Activated B cell treated with CpG ODN at 0.5 μM for 24 hours (primary cell): ENCODE data around the gene LLGL2. TPM values are rescaled to one million over a fixed set of nuclear protein-coding genes. Genes with fewer than 3 reads are reported as not detected.

Source experiments
- ATAC-seq: fragments of 200-7000 bp; cut with Tn5 transposase; one replicate; pipeline ENCODE4 v1.10.0; 2021; ENCODE audit warnings: low read depth, mild to moderate bottlenecking, moderate library complexity
- CTCF ChIA-PET: fragments of 350-600 bp; sonication (Branson Sonifier 250); formaldehyde crosslinking; loops from one replicate; lab custom pipeline; 2021; ENCODE audit warnings: antibody characterized with exemption; lab: Charles Lee
- POLR2A ChIA-PET: fragments of 350-600 bp; sonication (Branson Sonifier 250); formaldehyde crosslinking; loops from one replicate; lab custom pipeline; 2021; ENCODE audit warnings: antibody characterized with exemption; lab: Charles Lee
- DNase-seq: peaks from one replicate; pipeline ENCODE4 v3.0.0; 2022
- H3K27ac Mint-ChIP-seq: one replicate; pipeline ENCODE4 v1.8.0; 2020; ENCODE audit warnings: mixed read lengths
- H3K27me3 Mint-ChIP-seq: one replicate; pipeline ENCODE4 v1.8.0; 2021; ENCODE audit warnings: mixed read lengths
- H3K36me3 Mint-ChIP-seq: one replicate; pipeline ENCODE4 v1.8.0; 2021; ENCODE audit warnings: low read depth, mixed read lengths
- H3K4me1 Mint-ChIP-seq: one replicate; pipeline ENCODE4 v1.8.0; 2021; ENCODE audit warnings: mixed read lengths
- H3K4me3 Mint-ChIP-seq: one replicate; pipeline ENCODE4 v1.8.0; 2020; ENCODE audit warnings: mild to moderate bottlenecking, mixed read lengths
- H3K9me3 Mint-ChIP-seq: one replicate; pipeline ENCODE4 v1.8.0; 2020; ENCODE audit warnings: mixed read lengths
- intact Hi-C: fragments of 100-400 bp; cut with micrococcal nuclease; formaldehyde crosslinking; loops from one replicate; pipeline ENCODE4 v1.15.1; 2024
- total RNA-seq: library from RNA; stranded (reverse); gene quantifications from 2 replicates; pipeline ENCODE4 v1.2.3, GENCODE V29; 2022
- TF ChIP-seq, protein P1 (sequence below): fragments of 200-600 bp; IDR thresholded peaks from one replicate; pipeline ENCODE4 v1.8.0; 2022; ENCODE audit warnings: antibody characterized with exemption, mild to moderate bottlenecking

LLGL2 gene
- total RNA-seq, 1 donor from 2014 or later = 29.9 TPM

DNA sequence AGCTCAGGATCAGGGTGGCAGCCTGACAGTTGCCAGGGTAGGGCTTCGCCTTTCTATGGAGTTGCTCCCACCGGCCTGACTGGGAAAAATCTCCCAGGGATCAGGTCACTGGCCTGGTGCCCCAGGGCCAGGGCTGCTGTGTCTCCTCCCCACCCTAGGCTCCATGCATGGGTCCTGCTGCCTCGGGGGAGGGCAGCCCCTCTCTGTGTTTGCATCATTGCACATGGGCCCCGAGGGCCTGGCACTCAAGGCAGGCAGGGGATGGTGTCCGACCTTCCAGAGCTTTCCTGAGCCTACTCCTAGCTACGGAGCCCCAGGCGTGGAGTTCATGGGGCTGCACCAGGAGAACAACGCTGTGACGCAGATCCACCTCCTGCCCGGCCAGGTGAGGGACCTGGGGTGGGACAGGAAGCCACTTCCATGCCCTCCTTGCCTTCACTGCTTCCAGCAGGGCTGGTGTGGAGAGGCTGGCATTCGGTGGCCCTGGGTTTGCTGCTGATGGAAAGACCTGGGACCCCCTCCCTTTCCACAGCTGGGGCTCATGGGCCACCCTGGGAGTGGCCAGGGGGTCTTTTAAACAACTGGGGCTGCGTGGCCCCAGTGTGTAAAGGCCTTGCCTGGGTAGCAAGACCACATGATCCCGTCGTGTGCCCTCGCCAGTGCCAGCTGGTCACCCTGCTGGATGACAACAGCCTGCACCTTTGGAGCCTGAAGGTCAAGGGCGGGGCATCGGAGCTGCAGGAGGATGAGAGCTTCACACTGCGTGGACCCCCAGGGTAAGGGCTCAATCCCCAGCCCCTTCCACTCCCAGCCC lies 32.6 kb downstream of the LLGL2 start:
- peaks cover 3% of the 10 kb centered on the region for H3K36me3 Mint-ChIP-seq
- ChIA-PET POLR2A (interaction anchor here (0.5 kb wide), 1 partner anchor 239 kb away, joined by 3 read pairs; no protein-coding TSS in a partner anchor), CTCF (no interaction called here)
- no peak overlapping the region for H3K4me3 Mint-ChIP-seq
- H3K27me3 Mint-ChIP-seq = no peaks in the 10 kb centered on the region
- intact Hi-C loops = no loop called here
- TF ChIP-seq, protein P1, sequence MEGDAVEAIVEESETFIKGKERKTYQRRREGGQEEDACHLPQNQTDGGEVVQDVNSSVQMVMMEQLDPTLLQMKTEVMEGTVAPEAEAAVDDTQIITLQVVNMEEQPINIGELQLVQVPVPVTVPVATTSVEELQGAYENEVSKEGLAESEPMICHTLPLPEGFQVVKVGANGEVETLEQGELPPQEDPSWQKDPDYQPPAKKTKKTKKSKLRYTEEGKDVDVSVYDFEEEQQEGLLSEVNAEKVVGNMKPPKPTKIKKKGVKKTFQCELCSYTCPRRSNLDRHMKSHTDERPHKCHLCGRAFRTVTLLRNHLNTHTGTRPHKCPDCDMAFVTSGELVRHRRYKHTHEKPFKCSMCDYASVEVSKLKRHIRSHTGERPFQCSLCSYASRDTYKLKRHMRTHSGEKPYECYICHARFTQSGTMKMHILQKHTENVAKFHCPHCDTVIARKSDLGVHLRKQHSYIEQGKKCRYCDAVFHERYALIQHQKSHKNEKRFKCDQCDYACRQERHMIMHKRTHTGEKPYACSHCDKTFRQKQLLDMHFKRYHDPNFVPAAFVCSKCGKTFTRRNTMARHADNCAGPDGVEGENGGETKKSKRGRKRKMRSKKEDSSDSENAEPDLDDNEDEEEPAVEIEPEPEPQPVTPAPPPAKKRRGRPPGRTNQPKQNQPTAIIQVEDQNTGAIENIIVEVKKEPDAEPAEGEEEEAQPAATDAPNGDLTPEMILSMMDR = no peak
- no peaks in the 10 kb centered on the region for H3K4me1 Mint-ChIP-seq
- ATAC-seq (no peak), DNase-seq (no peak)
- H3K9me3 Mint-ChIP-seq = no peaks in the 10 kb centered on the region
- no peak overlapping the region for H3K27ac Mint-ChIP-seq

DNA sequence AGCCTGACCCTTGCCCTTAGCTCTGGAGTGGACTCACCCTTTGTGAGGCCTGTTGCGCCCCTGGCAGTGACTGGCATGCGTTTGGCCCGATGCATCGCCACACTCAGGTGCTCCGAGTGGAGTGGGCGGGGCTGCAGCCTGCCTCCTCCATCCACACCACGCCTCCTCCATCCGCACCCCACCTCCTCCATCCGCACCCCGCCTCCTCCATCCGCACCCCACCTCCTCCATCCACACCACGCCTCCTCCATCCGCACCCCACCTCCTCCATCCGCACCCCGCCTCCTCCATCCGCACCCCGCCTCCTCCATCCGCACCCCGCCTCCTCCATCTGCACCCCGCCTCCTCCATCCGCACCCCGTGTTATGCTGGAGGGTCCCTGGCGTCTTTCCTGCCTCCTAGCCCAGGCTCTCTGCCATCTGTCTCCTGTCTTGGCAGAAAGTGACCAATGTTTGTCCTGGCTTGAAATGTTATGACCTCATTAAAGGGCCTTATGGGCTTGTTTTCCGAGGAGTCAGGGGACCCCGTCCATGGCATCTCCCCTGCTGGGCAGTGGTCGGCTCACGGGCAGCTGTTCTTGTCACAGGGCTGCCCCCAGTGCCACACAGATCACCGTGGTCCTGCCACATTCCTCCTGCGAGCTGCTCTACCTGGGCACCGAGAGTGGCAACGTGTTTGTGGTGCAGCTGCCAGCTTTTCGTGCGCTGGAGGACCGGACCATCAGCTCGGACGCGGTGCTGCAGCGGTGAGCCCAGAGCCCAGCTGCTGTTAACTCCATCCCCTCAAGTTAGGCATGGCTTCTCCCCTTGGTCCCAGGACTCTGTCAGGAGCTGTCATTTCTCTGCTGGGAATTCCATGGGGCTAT lies 33.4 kb downstream of the LLGL2 start:
- TF ChIP-seq, protein P1 = no peak
- H3K4me3 Mint-ChIP-seq = no peak overlapping the region
- POLR2A ChIA-PET = interaction anchor here (0.5 kb wide), 1 partner anchor 240 kb away, joined by 3 read pairs; no protein-coding TSS in a partner anchor
- intact Hi-C loops = no loop called here
- CTCF ChIA-PET = no interaction called here
- no peak for DNase-seq
- H3K27me3 Mint-ChIP-seq = no peaks in the 10 kb centered on the region
- ATAC-seq = no peak
- peaks cover 11% of the 10 kb centered on the region for H3K36me3 Mint-ChIP-seq
- no peak overlapping the region for H3K27ac Mint-ChIP-seq
- H3K4me1 Mint-ChIP-seq = no peaks in the 10 kb centered on the region
- H3K9me3 Mint-ChIP-seq = no peaks in the 10 kb centered on the region

DNA sequence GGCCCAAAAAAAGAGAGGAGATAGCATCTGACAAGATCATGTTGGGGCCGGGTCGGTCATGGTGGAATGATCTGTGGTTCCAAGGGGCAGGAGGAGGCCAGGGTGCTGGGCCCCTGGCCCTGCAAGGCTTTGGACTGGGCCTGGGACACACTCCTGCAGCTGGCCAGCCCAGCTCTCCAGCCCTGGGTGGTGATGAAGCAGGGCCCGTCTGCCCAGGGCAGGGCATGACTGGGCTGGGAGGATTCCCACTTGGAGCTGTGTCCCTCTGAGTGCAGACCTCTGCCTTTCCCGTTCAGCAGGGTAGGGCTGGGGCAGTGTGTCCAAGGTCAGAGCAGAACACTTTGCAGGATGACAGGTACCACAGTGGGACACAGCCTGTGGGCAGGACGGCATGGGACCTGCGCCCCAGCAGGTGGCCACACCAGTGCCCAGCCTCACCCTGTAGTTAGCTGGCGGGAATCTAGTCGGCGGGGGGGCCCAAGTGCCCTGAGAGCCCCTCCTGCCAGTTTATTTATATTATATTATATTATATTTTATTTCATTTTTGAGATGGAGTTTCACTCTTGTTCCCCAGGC lies 34.5 kb downstream of the LLGL2 start:
- intact Hi-C loops = no loop called here
- CTCF ChIA-PET = no interaction called here
- no peak overlapping the region for H3K4me3 Mint-ChIP-seq
- ATAC-seq = no peak
- H3K27ac Mint-ChIP-seq = no peak overlapping the region
- H3K9me3 Mint-ChIP-seq = no peaks in the 10 kb centered on the region
- TF ChIP-seq, protein P1 = no peak
- H3K36me3 Mint-ChIP-seq = peaks cover 16% of the 10 kb centered on the region
- no peaks in the 10 kb centered on the region for H3K27me3 Mint-ChIP-seq
- H3K4me1 Mint-ChIP-seq = no peaks in the 10 kb centered on the region
- no peak for DNase-seq
- POLR2A ChIA-PET = interaction anchor here (0.6 kb wide), 1 partner anchor 507 kb away, joined by 5 read pairs; no protein-coding TSS in a partner anchor

DNA sequence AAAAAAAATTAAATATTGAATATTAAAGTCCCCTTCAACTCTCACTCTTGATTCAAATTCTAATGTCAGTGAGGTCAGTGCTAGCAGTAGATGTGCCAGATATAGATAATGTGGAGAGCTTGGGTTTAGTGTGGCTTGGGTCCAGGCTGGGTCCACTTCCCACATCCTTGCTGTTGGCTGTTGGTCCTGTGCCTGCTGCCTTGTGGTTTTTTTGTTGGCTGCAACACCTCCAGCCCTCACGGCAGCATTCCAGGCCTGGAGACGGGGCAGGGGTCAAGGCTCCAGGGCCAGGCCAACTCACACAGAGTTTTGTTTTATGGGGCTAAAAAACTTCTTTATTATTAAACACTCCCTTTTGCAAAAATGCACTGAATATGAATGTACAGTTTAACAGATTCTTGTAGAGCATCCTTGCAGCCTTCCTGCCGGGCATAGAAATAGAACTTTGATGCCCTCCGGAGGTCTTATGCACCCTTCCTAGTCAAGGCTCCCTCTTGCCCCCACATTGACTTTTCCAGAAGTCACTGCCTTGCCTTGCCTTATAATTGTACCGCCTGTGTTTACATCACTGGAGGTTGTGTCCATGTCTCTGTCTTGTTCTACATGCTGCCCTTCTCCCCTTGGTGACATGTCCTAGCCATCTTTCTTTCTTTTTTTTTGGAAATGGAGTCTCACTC lies 36.6 kb downstream of the LLGL2 start:
- intact Hi-C loops = no loop called here
- TF ChIP-seq, protein P1 = no peak
- CTCF ChIA-PET = no interaction called here
- no peak overlapping the region for H3K4me3 Mint-ChIP-seq
- peaks cover 16% of the 10 kb centered on the region for H3K36me3 Mint-ChIP-seq
- DNase-seq = no peak
- H3K9me3 Mint-ChIP-seq = no peaks in the 10 kb centered on the region
- peaks cover 14% of the 10 kb centered on the region for H3K4me1 Mint-ChIP-seq
- ATAC-seq = no peak
- no peak overlapping the region for H3K27ac Mint-ChIP-seq
- no peaks in the 10 kb centered on the region for H3K27me3 Mint-ChIP-seq
- POLR2A ChIA-PET = interaction anchor here (0.7 kb wide), 1 partner anchor 570 kb away, joined by 3 read pairs; no protein-coding TSS in a partner anchor
